Esophagus squamous epithelium (tissue), 5 donors: ENCODE results near the gene GTSE1. TPM values are rescaled to one million over a fixed set of nuclear protein-coding genes. Genes with fewer than 3 reads are reported as not detected.

ENCODE experiments used
- DNase-seq: peaks from one replicate; lab custom pipeline; 2025; lab: John Stamatoyannopoulos, UW
- H3K27ac ChIP-seq, 4 donors: fragments of 200-600 bp; sonication (generic); one replicate each; pipeline ENCODE4 v1.5.1; 2016 to 2019; ENCODE audit warnings: mild to moderate bottlenecking in 1 of 4
- H3K27me3 ChIP-seq, 4 donors: fragments of 200-600 bp; sonication (generic); 1 replicate in 3 of 4; 2 replicates in 1 of 4; pipeline versions ENCODE4 v1.5.1 to v1.6.0; 2017 to 2021; ENCODE audit warnings: antibody characterized with exemption in 1 of 4
- H3K36me3 ChIP-seq, 3 donors: fragments of 200-600 bp; sonication (generic); one replicate each; pipeline ENCODE4 v1.5.1; 2016 to 2019
- H3K4me1 ChIP-seq, 3 donors: fragments of 200-600 bp; sonication (generic); one replicate each; pipeline ENCODE4 v1.5.1; 2017 to 2019
- H3K4me3 ChIP-seq, 4 donors: fragments of 200-600 bp; sonication (generic); 1 replicate in 3 of 4; 2 replicates in 1 of 4; pipeline ENCODE4 v1.5.1; 2016 to 2019; ENCODE audit warnings: mild to moderate bottlenecking in 2 of 4, moderate library complexity in 1 of 4
- H3K9me3 ChIP-seq, 3 donors: fragments of 200-600 bp; sonication (generic); one replicate each; pipeline ENCODE4 v1.5.1; 2016 to 2019
- POLR2A ChIP-seq, 4 donors: fragments of 450-650 bp; IDR thresholded peaks; one replicate each; pipeline ENCODE4 v1.6.1; 2017; ENCODE audit warnings: antibody characterized with exemption in 4 of 4, mild to moderate bottlenecking in 4 of 4, moderate library complexity in 3 of 4
- WGBS, 2 donors: methylation state at CpG; one replicate each; pipeline ENCODE4 v1.1.5; 2018; 5-methylcytosine and 5-hydroxymethylcytosine counted together
- intact Hi-C: fragments of 100-400 bp; cut with DNase I; formaldehyde crosslinking; loops from one replicate; pipeline ENCODE4 v1.15.0; 2022
- total RNA-seq, 4 donors: library from RNA; depleted of rRNA; stranded (reverse); fragments of >200 nt; gene quantifications; one replicate each; pipeline ENCODE4 v1.1.0, GENCODE V29; 2016
- TF ChIP-seq, protein P1 (sequence below), 6 experiments: fragments of 450-650 bp in 4 of 6; fragments of 200-600 bp in 2 of 6; sonication (generic) in 2 of 6; IDR thresholded peaks; one replicate each; pipeline ENCODE4 v1.5.1; 2016 to 2019; ENCODE audit warnings: antibody characterized with exemption in 6 of 6, mild to moderate bottlenecking in 4 of 6, moderate library complexity in 4 of 6
- donor health status: DM: yes; HTN: yes; CAD: no.

The GTSE1 gene
- total RNA-seq, 4 donors from 2014 or later, result 1.4 to 8.0 (median 3.4) TPM

- peaks cover 4 to 98% (median 8%) of the 10 kb centered on the region in 3 donors for H3K36me3 ChIP-seq
- H3K27ac ChIP-seq, result peak overlapping the region in 3 of 4 donors; percentile 36 to 53 (median 49)
- peak; percentile 36 for DNase-seq
- intact Hi-C loops, result no loop called here
- peaks cover 0 to 7% (median 0%) of the 10 kb centered on the region in 3 donors for H3K9me3 ChIP-seq
- peaks cover 0 to 18% (median 10%) of the 10 kb centered on the region in 3 donors for H3K4me1 ChIP-seq
- H3K27me3 ChIP-seq, result no peaks in the 10 kb centered on the region
- peak overlapping the region in 3 of 4 donors; percentile 18 to 52 (median 21) for H3K4me3 ChIP-seq
- 76 to 81% methylated on average over 10 to 14 of the region's 24 CpGs for WGBS, 2 donors
- TF ChIP-seq, protein P1, sequence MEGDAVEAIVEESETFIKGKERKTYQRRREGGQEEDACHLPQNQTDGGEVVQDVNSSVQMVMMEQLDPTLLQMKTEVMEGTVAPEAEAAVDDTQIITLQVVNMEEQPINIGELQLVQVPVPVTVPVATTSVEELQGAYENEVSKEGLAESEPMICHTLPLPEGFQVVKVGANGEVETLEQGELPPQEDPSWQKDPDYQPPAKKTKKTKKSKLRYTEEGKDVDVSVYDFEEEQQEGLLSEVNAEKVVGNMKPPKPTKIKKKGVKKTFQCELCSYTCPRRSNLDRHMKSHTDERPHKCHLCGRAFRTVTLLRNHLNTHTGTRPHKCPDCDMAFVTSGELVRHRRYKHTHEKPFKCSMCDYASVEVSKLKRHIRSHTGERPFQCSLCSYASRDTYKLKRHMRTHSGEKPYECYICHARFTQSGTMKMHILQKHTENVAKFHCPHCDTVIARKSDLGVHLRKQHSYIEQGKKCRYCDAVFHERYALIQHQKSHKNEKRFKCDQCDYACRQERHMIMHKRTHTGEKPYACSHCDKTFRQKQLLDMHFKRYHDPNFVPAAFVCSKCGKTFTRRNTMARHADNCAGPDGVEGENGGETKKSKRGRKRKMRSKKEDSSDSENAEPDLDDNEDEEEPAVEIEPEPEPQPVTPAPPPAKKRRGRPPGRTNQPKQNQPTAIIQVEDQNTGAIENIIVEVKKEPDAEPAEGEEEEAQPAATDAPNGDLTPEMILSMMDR (IDR thresholded peaks at IDR 0.05), result no peak
- no peak for TF ChIP-seq POLR2A (IDR thresholded peaks at IDR 0.05)
Observed at GRCh38 chr22:46287873-46288751, 8.6 kb upstream of the GTSE1 start.

- WGBS, 2 donors, result 93% methylated on average over 3 of the region's 7 CpGs; no CpG with 5 or more reads in 1 of the 2 donors
- Histone ChIP-seq H3K4me3 (peak overlapping the region in 1 of 4 donors; percentile 52), H3K27me3 (no peaks in the 10 kb centered on the region), H3K9me3 (peaks cover 0 to 7% (median 0%) of the 10 kb centered on the region in 3 donors), H3K36me3 (peaks cover 4 to 97% (median 8%) of the 10 kb centered on the region in 3 donors), H3K4me1 (peaks cover 0 to 21% (median 10%) of the 10 kb centered on the region in 3 donors), H3K27ac (peak overlapping the region in 2 of 4 donors; percentile 44 to 53)
- TF ChIP-seq, protein P1 (IDR thresholded peaks at IDR 0.05), result no peak
- TF ChIP-seq POLR2A (IDR thresholded peaks at IDR 0.05), result no peak
- no peak for DNase-seq
- intact Hi-C loops, result no loop called here
Observed at GRCh38 chr22:46288846-46289243, 7.8 kb upstream of the GTSE1 start.

GRCh38 chr22:46289244-46289891 lies 7.3 kb upstream of the GTSE1 start:
- no peak for TF ChIP-seq POLR2A (IDR thresholded peaks at IDR 0.05)
- TF ChIP-seq, protein P1 (IDR thresholded peaks at IDR 0.05), result no peak
- Histone ChIP-seq H3K9me3 (peaks cover 0 to 7% (median 0%) of the 10 kb centered on the region in 3 donors), H3K4me1 (peaks cover 0 to 21% (median 10%) of the 10 kb centered on the region in 3 donors), H3K27me3 (no peaks in the 10 kb centered on the region), H3K27ac (no peak overlapping the region), H3K36me3 (peaks cover 4 to 91% (median 8%) of the 10 kb centered on the region in 3 donors), H3K4me3 (no peak overlapping the region)
- intact Hi-C loops, result no loop called here
- no peak for DNase-seq
- 90% methylated on average over 14 of the region's 33 CpGs; no CpG with 5 or more reads in 1 of the 2 donors for WGBS, 2 donors

DNA sequence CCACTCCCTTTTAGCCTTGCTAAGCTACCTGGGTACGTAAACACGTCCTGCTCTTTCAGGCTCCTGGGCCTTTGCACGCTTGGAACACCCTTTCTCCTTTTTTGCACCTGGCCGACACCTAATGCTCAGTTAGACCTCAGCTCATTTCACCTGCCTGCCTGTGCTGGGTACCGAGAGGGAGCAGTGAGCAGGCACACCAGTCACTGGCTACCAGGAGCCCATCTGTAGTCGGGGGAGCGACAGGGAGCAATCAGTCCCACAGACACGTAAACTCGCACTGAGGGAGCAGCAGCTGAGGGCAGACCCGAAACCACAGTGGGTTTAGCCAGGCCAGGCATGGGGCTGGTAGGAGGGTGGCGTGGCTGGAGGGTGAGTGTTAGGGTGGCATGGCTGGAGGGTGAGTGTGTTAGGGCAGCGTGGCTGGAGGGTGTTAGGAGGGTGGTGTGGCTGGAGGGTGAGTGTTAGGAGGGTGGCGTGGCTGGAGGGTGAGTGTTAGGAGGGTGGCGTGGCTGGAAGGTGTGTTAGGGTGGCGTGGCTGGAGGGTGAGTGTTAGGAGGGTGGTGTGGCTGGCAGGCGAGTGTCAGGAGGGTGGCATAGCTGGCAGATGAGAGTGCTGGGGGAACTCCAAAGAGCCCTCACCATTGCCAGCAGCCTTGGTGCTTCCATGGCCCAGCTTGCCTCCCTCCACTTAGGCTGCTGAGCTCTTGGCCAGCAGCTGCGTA lies 6.4 kb upstream of the GTSE1 start:
- Histone ChIP-seq H3K9me3 (peaks cover 0 to 7% (median 0%) of the 10 kb centered on the region in 3 donors), H3K4me3 (no peak overlapping the region), H3K4me1 (peaks cover 0 to 22% (median 10%) of the 10 kb centered on the region in 3 donors), H3K36me3 (peaks cover 4 to 82% (median 8%) of the 10 kb centered on the region in 3 donors), H3K27ac (no peak overlapping the region), H3K27me3 (no peaks in the 10 kb centered on the region)
- intact Hi-C loops, result no loop called here
- TF ChIP-seq, protein P1 (IDR thresholded peaks at IDR 0.05), result no peak
- TF ChIP-seq POLR2A (IDR thresholded peaks at IDR 0.05), result no peak
- WGBS, 2 donors, result 81 to 87% methylated on average over 11 of the region's 17 CpGs
- DNase-seq, result no peak
